ENCODE measurements around the gene ZNF646. TPM values are rescaled to one million over a fixed set of nuclear protein-coding genes. Genes with fewer than 3 reads are reported as not detected.

Gene ZNF646
- total RNA-seq, 4 donors from 2014 or later: 12.0 to 26.7 (median 23.5) TPM

- Histone ChIP-seq H3K9me3 (no peaks in the 10 kb centered on the region), H3K36me3 (peaks cover 0 to 29% (median 11%) of the 10 kb centered on the region in 4 donors), H3K4me1 (peaks cover 12 to 57% (median 34%) of the 10 kb centered on the region in 4 donors), H3K27me3 (no peaks in the 10 kb centered on the region), H3K27ac (peak within 1 kb of the TSS; percentile 92 to 100 (median 96)), H3K4me3 (peak within 1 kb of the TSS; percentile 68 to 92 (median 79))
- 0% methylated on average over 17 to 64 of the region's 68 CpGs for WGBS, 2 donors (ENCODE audit: low coverage in 1 of 2)
- TF ChIP-seq CTCF (IDR thresholded peaks at IDR 0.05) (no peak), POLR2AphosphoS5 (IDR thresholded peaks at IDR 0.05) (peak; percentile 90 to 98 (median 98)), POLR2A (IDR thresholded peaks at IDR 0.05) (peak; percentile 95), EP300 (IDR thresholded peaks at IDR 0.05; ENCODE audit: low read depth) (peak; percentile 80)
- peak; percentile 99 for DNase-seq
- intact Hi-C loops (cut with DNase I; ENCODE audit: low total_unique reads): no loop called here
- in situ Hi-C loops (cut with MboI; ENCODE audit: low pct_ligation_motif_present in 1 of 4, low pct_unique_long_range_greater_than_20kb in 1 of 4, low sequenced_read_pairs in 3 of 4): no loop called here
These were observed 43.4 kb downstream of the ZNF646 start, which contains the start of gene KAT8 for GRCh38 chr16:31117384-31118222. TSS of gene KAT8 (plus strand) at chr16:31117664. CDS start at chr16:31117682, 18 bp downstream.

GRCh38 chr16:31118223-31119155 is 44.3 kb downstream of the ZNF646 start:
- TF ChIP-seq POLR2AphosphoS5 (IDR thresholded peaks at IDR 0.05): peak in 1 of 3 donors; percentile 36
- no peak for TF ChIP-seq EP300 (IDR thresholded peaks at IDR 0.05; ENCODE audit: low read depth)
- no peak for TF ChIP-seq CTCF (IDR thresholded peaks at IDR 0.05)
- peak overlapping the region; percentile 68 to 92 (median 79) for H3K4me3 ChIP-seq
- in situ Hi-C loops (cut with MboI; ENCODE audit: low pct_ligation_motif_present in 1 of 4, low pct_unique_long_range_greater_than_20kb in 1 of 4, low sequenced_read_pairs in 3 of 4) (no loop called here), intact Hi-C loops (cut with DNase I; ENCODE audit: low total_unique reads) (no loop called here)
- H3K27ac ChIP-seq: peak overlapping the region; percentile 92 to 100 (median 96)
- 54 to 69% methylated on average over 3 to 9 of the region's 9 CpGs for WGBS, 2 donors (ENCODE audit: low coverage in 1 of 2)
- DNase-seq: no peak
- peaks cover 0 to 31% (median 13%) of the 10 kb centered on the region in 4 donors for H3K36me3 ChIP-seq
- H3K4me1 ChIP-seq: peaks cover 12 to 50% (median 32%) of the 10 kb centered on the region in 4 donors
- no peaks in the 10 kb centered on the region for H3K27me3 ChIP-seq
- no peaks in the 10 kb centered on the region for H3K9me3 ChIP-seq

GRCh38 chr16:31120129-31120528 is 45.9 kb downstream of the ZNF646 start:
- no peak for DNase-seq
- in situ Hi-C loops (cut with MboI; ENCODE audit: low pct_ligation_motif_present in 1 of 4, low pct_unique_long_range_greater_than_20kb in 1 of 4, low sequenced_read_pairs in 3 of 4) (no loop called here), intact Hi-C loops (cut with DNase I; ENCODE audit: low total_unique reads) (no loop called here)
- Histone ChIP-seq H3K27ac (peak overlapping the region in 2 of 4 donors; percentile 99 to 100), H3K36me3 (peaks cover 0 to 31% (median 13%) of the 10 kb centered on the region in 4 donors), H3K4me1 (peaks cover 12 to 33% (median 27%) of the 10 kb centered on the region in 4 donors), H3K27me3 (no peaks in the 10 kb centered on the region), H3K4me3 (no peak overlapping the region), H3K9me3 (no peaks in the 10 kb centered on the region)
- TF ChIP-seq POLR2AphosphoS5 (IDR thresholded peaks at IDR 0.05): no peak
- TF ChIP-seq EP300 (IDR thresholded peaks at IDR 0.05; ENCODE audit: low read depth): no peak
- TF ChIP-seq CTCF (IDR thresholded peaks at IDR 0.05): no peak
- TF ChIP-seq POLR2A (IDR thresholded peaks at IDR 0.05): no peak
- WGBS, 2 donors (ENCODE audit: low coverage in 1 of 2): 95% methylated on average over 16 of the region's 16 CpGs; no CpG with 5 or more reads in 1 of the 2 donors

Data from transverse colon (tissue), 4 donors.